ENCODE measurements around the gene FURIN. TPM values are rescaled to one million over a fixed set of nuclear protein-coding genes. Genes with fewer than 3 reads are reported as not detected.

FURIN gene
- total and polyA plus RNA-seq, 2 experiments from 2014 or later, result 67.9 to 98.9 TPM

DNA sequence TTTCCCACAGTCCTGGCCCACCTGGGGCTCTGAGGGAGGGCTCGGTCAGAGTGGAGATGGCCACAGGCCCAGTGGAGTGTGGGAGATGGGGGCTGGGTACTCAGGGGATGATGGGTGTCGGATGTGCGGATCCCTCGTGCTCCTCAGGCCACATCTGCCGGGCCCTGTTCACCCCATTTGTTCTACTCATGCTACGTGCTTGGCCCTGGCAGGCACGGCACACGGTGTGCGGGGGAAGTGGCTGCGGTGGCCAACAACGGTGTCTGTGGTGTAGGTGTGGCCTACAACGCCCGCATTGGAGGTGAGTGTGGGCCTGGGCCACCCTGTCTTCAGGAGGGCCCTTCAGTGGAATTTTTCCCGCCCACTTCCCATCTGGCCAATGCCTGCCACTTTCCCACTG lies 8.9 kb downstream of the FURIN start:
- no peaks in the 10 kb centered on the region for H3K9me2 ChIP-seq (replicated peaks; ENCODE audit: insufficient read depth)
- H3K4me2 ChIP-seq, result no peak overlapping the region
- peaks cover 26% of the 10 kb centered on the region for H3K4me1 ChIP-seq (ENCODE audit: insufficient read depth)
- WGBS (ENCODE audit: low lambda C conversion rate, missing lambda C conversion rate), result 96% methylated on average over 14 of the region's 14 CpGs
- peaks cover 33% of the 10 kb centered on the region for H3K79me2 ChIP-seq
- DNase-seq (ENCODE audit: low spot score), result no peak
- no peaks in the 10 kb centered on the region for H3K9me3 ChIP-seq (ENCODE audit: low read depth)
- peaks cover 19% of the 10 kb centered on the region for H4K20me1 ChIP-seq (ENCODE audit: insufficient read depth, poor library complexity, severe bottlenecking)
- H3K27me3 ChIP-seq, result no peaks in the 10 kb centered on the region
- no peak overlapping the region for H3K27ac ChIP-seq
- H3K4me3 ChIP-seq, result no peak overlapping the region
- TF ChIP-seq, protein P1, sequence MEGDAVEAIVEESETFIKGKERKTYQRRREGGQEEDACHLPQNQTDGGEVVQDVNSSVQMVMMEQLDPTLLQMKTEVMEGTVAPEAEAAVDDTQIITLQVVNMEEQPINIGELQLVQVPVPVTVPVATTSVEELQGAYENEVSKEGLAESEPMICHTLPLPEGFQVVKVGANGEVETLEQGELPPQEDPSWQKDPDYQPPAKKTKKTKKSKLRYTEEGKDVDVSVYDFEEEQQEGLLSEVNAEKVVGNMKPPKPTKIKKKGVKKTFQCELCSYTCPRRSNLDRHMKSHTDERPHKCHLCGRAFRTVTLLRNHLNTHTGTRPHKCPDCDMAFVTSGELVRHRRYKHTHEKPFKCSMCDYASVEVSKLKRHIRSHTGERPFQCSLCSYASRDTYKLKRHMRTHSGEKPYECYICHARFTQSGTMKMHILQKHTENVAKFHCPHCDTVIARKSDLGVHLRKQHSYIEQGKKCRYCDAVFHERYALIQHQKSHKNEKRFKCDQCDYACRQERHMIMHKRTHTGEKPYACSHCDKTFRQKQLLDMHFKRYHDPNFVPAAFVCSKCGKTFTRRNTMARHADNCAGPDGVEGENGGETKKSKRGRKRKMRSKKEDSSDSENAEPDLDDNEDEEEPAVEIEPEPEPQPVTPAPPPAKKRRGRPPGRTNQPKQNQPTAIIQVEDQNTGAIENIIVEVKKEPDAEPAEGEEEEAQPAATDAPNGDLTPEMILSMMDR (IDR thresholded peaks at IDR 0.05; ENCODE audit: poor library complexity), result no peak
- no peaks in the 10 kb centered on the region for H3K36me3 ChIP-seq (replicated peaks; ENCODE audit: insufficient read depth, low read depth)
- no peak overlapping the region for H2AFZ ChIP-seq

DNA sequence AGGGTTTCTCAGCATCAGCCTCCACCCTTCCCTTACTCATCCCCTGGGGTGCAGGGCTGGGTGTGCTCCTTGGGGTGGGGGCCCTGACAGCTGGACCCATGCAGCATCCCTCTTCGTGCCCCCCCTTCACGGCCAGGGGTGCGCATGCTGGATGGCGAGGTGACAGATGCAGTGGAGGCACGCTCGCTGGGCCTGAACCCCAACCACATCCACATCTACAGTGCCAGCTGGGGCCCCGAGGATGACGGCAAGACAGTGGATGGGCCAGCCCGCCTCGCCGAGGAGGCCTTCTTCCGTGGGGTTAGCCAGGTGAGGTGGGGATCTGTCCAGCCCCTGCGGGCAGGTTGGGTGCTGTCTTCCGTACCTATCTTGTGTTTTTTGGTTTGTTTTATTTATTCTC lies 9.6 kb downstream of the FURIN start:
- H3K4me1 ChIP-seq (ENCODE audit: insufficient read depth), result peaks cover 19% of the 10 kb centered on the region

DNA sequence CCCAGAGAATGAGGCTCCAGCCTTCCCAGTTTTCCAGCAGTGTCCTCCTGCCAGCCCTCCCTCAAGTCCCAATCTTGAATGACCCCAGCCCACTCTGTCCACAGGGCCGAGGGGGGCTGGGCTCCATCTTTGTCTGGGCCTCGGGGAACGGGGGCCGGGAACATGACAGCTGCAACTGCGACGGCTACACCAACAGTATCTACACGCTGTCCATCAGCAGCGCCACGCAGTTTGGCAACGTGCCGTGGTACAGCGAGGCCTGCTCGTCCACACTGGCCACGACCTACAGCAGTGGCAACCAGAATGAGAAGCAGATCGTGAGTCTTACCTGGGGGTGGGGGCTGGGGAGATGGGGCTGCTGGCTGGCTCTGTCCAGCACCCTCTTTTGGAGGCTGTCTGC lies 10.3 kb downstream of the FURIN start:
- H3K9me3 ChIP-seq (ENCODE audit: low read depth), result no peaks in the 10 kb centered on the region

More for the DNA sequence above, 9.6 kb downstream of the FURIN start:
- no peak overlapping the region for H3K27ac ChIP-seq
- no peak overlapping the region for H2AFZ ChIP-seq
- DNase-seq (ENCODE audit: low spot score), result no peak
- no peak overlapping the region for H3K4me2 ChIP-seq
- TF ChIP-seq, protein P1 (IDR thresholded peaks at IDR 0.05; ENCODE audit: poor library complexity), result no peak
- TF ChIP-seq EZH2phosphoT487 (IDR thresholded peaks at IDR 0.05; ENCODE audit: low read depth, severe bottlenecking, unreplicated experiment), result no peak
- TF ChIP-seq EZH2 (IDR thresholded peaks at IDR 0.05; ENCODE audit: borderline replicate concordance), result no peak
- no peaks in the 10 kb centered on the region for H3K36me3 ChIP-seq (replicated peaks; ENCODE audit: insufficient read depth, low read depth)
- no peaks in the 10 kb centered on the region for H3K27me3 ChIP-seq
- no peak overlapping the region for H3K4me3 ChIP-seq
- H3K9me3 ChIP-seq (ENCODE audit: low read depth), result no peaks in the 10 kb centered on the region
- peaks cover 19% of the 10 kb centered on the region for H4K20me1 ChIP-seq (ENCODE audit: insufficient read depth, poor library complexity, severe bottlenecking)
- H3K9me2 ChIP-seq (replicated peaks; ENCODE audit: insufficient read depth), result no peaks in the 10 kb centered on the region
- H3K79me2 ChIP-seq, result peaks cover 26% of the 10 kb centered on the region
- WGBS (ENCODE audit: low lambda C conversion rate, missing lambda C conversion rate), result 95% methylated on average over 14 of the region's 14 CpGs

GRCh38 chr15:90879730-90880366 lies 11.5 kb downstream of the FURIN start:
- no peak for TF ChIP-seq EZH2 (IDR thresholded peaks at IDR 0.05; ENCODE audit: borderline replicate concordance)
- TF ChIP-seq, protein P1 (IDR thresholded peaks at IDR 0.05; ENCODE audit: poor library complexity), result no peak
- Histone ChIP-seq H2AFZ (no peak overlapping the region), H3K27me3 (no peaks in the 10 kb centered on the region), H3K4me2 (no peak overlapping the region), H4K20me1 (ENCODE audit: insufficient read depth, poor library complexity, severe bottlenecking) (peaks cover under 1% of the 10 kb centered on the region), H3K79me2 (peaks cover 9% of the 10 kb centered on the region), H3K36me3 (replicated peaks; ENCODE audit: insufficient read depth, low read depth) (no peaks in the 10 kb centered on the region), H3K27ac (no peak overlapping the region), H3K9me3 (ENCODE audit: low read depth) (no peaks in the 10 kb centered on the region), H3K9me2 (replicated peaks; ENCODE audit: insufficient read depth) (no peaks in the 10 kb centered on the region), H3K4me3 (no peak overlapping the region), H3K4me1 (ENCODE audit: insufficient read depth) (peaks cover 19% of the 10 kb centered on the region)
- no peak for DNase-seq (ENCODE audit: low spot score)
- WGBS (ENCODE audit: low lambda C conversion rate, missing lambda C conversion rate), result 95% methylated on average over 22 of the region's 35 CpGs

More for the DNA sequence above, 10.3 kb downstream of the FURIN start:
- Histone ChIP-seq H3K4me3 (no peak overlapping the region), H3K4me2 (no peak overlapping the region), H3K79me2 (peaks cover 19% of the 10 kb centered on the region), H3K4me1 (ENCODE audit: insufficient read depth) (peaks cover 19% of the 10 kb centered on the region), H3K27ac (no peak overlapping the region), H4K20me1 (ENCODE audit: insufficient read depth, poor library complexity, severe bottlenecking) (peaks cover 12% of the 10 kb centered on the region), H2AFZ (no peak overlapping the region), H3K9me2 (replicated peaks; ENCODE audit: insufficient read depth) (no peaks in the 10 kb centered on the region), H3K36me3 (replicated peaks; ENCODE audit: insufficient read depth, low read depth) (no peaks in the 10 kb centered on the region), H3K27me3 (no peaks in the 10 kb centered on the region)
- TF ChIP-seq EZH2phosphoT487 (IDR thresholded peaks at IDR 0.05; ENCODE audit: low read depth, severe bottlenecking, unreplicated experiment) (no peak), EZH2 (IDR thresholded peaks at IDR 0.05; ENCODE audit: borderline replicate concordance) (no peak)
- 96% methylated on average over 8 of the region's 15 CpGs for WGBS (ENCODE audit: low lambda C conversion rate, missing lambda C conversion rate)
- no peak for DNase-seq (ENCODE audit: low spot score)
